ENCODE data around the gene PMPCA. TPM values are rescaled to one million over a fixed set of nuclear protein-coding genes. Genes with fewer than 3 reads are reported as not detected.

PMPCA gene
- total and polyA plus RNA-seq, 2 of the 13 experiments (the other 11 are each of a cell fraction or from before 2014, with no cell fraction given) = 70.2 to 88.4 TPM

DNA sequence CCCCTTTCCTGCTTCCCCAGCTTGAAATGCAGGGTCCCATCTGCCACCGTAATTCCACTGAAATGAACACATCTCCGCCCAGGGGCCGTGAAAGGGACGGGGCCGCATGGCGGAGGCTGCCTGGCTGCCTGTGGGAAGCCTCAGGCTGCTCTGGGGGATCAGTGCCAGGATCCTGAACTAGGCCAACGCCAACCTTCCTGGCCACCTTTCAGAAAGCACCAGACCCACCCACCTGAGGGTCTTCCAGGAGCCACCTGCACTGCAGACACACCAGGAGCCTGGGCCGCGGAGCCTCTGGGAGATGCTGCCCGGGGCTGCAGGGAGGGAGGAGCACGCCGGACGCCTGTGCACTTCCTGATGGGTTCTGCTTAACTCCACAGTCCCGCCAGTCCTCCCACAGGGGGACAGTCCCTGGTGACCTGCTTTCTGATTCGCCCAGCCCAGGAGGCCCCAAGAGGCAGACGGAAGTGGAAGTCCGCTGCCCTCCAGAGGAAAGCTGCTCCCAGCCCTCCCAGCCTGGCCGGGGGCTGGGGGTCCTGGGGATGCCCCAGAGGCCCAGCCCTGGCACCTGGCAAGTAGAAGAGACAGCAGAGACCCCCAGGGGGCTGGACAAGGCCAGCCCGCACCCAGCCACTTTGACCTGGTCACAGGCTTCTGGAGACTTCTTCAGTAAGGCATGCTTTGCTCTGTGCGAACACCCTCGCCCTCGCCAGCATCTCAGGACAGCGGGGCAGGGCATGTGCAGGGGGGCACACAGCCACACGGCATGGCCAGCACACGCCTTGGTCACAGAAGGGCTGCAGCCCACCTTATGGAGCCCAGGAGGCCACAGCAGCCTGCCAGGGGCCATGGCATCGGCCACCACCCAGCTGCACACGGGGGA lies 36.9 kb upstream of the PMPCA start, which contains the start of gene CARD9 (continued):
- TF ChIP-seq KIAA2018 (CRISPR knock-in tag; IDR thresholded peaks at IDR 0.05; ENCODE audit: borderline replicate concordance) (no peak), MEIS2 (CRISPR knock-in tag; IDR thresholded peaks at IDR 0.05) (0 out of 2 replicates have a peak, but pooled peaks have one; percentile 53), KMT2B (CRISPR knock-in tag; IDR thresholded peaks at IDR 0.05) (no peak), RELA (CRISPR knock-in tag; IDR thresholded peaks at IDR 0.05) (no peak), ZNF503 (CRISPR knock-in tag; IDR thresholded peaks at IDR 0.05) (no peak), ZNF142 (CRISPR knock-in tag; IDR thresholded peaks at IDR 0.05) (0 out of 2 replicates have a peak, but pooled peaks have one; percentile 12), NR2F1 (CRISPR knock-in tag; IDR thresholded peaks at IDR 0.05) (no peak), ZNF383 (CRISPR knock-in tag; IDR thresholded peaks at IDR 0.05; ENCODE audit: borderline replicate concordance) (no peak), ZNF782 (CRISPR knock-in tag; IDR thresholded peaks at IDR 0.05; ENCODE audit: borderline replicate concordance) (no peak), TEF (CRISPR knock-in tag; IDR thresholded peaks at IDR 0.05) (no peak)

Measured in HepG2 (cell line).